ENCODE results near the gene GOLGA6L10. TPM values are rescaled to one million over a fixed set of nuclear protein-coding genes. Genes with fewer than 3 reads are reported as not detected.

Gene GOLGA6L10
- total RNA-seq, 4 donors from 2014 or later, result 0.39 to 1.2 (median 0.85) TPM

DNA sequence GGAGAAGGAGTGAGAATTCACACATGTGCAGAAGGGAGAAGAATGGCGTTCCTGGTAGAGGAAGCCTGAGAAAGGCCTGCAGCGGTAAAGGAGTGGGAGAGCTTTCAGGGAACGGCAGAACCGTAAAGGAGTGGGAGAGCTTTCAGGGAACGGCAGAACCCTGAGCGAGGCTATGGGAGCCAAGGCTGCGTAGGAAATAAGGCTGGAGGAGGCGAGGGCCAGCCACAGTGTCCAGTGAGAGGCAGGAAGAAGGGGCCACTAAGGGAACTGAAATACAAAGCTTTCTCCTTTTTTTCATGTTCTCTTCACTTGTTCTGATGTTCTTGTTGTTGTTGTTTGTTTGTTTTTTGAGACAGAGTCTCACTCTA, 41.6 kb downstream of the GOLGA6L10 start:
- H3K4me3 ChIP-seq (ENCODE audit: low read depth, poor library complexity, severe bottlenecking), result no peak overlapping the region
- intact Hi-C loops (cut with DNase I; ENCODE audit: low total_unique reads), result no loop called here
- WGBS, 2 donors, result 74 to 91% methylated on average over 8 of the region's 8 CpGs
- no peak for DNase-seq (ENCODE audit: low spot score in 2 of 2)
- TF ChIP-seq POLR2A (IDR thresholded peaks at IDR 0.05), result no peak
- TF ChIP-seq, protein P1, sequence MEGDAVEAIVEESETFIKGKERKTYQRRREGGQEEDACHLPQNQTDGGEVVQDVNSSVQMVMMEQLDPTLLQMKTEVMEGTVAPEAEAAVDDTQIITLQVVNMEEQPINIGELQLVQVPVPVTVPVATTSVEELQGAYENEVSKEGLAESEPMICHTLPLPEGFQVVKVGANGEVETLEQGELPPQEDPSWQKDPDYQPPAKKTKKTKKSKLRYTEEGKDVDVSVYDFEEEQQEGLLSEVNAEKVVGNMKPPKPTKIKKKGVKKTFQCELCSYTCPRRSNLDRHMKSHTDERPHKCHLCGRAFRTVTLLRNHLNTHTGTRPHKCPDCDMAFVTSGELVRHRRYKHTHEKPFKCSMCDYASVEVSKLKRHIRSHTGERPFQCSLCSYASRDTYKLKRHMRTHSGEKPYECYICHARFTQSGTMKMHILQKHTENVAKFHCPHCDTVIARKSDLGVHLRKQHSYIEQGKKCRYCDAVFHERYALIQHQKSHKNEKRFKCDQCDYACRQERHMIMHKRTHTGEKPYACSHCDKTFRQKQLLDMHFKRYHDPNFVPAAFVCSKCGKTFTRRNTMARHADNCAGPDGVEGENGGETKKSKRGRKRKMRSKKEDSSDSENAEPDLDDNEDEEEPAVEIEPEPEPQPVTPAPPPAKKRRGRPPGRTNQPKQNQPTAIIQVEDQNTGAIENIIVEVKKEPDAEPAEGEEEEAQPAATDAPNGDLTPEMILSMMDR (IDR thresholded peaks at IDR 0.05), result no peak

DNA sequence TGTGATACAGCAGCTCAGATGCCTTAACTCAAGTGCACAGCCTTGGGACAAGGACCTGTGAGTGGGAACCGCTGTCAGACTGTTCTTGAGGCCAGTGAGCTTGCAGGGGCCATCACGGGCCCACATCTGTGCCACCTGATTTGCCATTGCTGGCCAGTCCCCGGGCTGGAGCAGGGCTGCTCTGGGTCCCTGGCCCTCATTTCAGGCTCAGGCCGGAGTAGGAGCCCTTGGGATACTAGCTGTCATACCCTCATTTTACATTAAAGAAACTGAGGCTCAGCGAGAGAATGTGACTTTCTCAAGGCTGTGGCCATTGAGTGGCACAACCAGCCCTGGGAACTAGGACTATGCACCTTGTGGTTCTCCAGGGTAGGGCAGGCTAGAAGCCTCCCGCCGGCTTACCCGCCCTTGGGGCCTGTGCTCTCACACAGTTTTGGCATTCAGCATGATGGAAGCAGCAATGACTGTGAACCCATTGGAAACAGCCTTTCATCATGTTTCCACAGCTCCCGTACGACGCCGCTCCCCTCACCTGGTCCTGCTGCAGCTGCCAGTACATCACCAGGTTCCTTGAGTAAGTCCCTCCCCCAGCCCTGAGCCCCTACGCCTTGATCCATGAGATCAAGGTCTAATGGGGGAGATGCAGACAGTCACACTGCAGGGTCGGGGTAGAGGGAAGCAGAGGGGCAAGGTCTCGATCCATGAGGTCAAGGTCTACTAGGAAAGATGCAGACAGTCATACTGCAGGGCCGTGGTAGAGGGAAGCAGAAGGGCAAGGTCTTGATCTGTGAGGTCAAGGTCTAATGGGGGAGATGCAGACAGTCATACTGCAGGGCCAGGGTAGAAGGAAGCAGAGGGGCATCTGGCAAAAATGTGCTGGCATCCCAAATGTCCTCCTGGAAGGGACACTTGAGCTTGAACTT, 42.2 kb downstream of the GOLGA6L10 start:
- no peak overlapping the region for H3K4me3 ChIP-seq (ENCODE audit: low read depth, poor library complexity, severe bottlenecking)
- 87 to 92% methylated on average over 16 of the region's 16 CpGs for WGBS, 2 donors
- TF ChIP-seq, protein P1 (IDR thresholded peaks at IDR 0.05), result no peak
- no peak for TF ChIP-seq POLR2A (IDR thresholded peaks at IDR 0.05)
- intact Hi-C loops (cut with DNase I; ENCODE audit: low total_unique reads), result no loop called here
- DNase-seq (ENCODE audit: low spot score in 2 of 2), result no peak

DNA sequence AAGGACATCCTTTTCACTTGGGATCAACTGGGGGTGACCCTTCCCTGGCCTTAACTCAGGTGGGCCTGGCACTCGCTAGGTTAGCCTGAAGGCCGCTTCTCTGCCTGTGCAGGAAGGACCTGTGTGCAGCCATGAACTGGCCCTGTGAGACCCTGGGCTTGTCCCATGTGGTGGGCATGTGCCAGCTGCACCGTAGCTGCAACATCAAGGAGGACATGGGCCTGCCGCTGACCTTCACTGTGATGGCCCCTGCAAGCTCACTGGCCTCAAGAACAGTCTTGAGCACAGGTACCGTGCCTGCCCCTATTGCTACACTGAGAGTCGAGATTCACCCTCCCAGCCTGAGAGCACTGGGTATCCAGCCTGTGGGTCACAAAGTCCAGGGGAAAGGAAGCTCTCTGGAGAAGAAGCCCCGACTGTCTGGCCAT, 43.6 kb downstream of the GOLGA6L10 start:
- no peak for DNase-seq (ENCODE audit: low spot score in 2 of 2)
- 89 to 93% methylated on average over 3 to 7 of the region's 7 CpGs for WGBS, 2 donors
- TF ChIP-seq POLR2A (IDR thresholded peaks at IDR 0.05), result no peak
- TF ChIP-seq, protein P1 (IDR thresholded peaks at IDR 0.05), result no peak

DNA sequence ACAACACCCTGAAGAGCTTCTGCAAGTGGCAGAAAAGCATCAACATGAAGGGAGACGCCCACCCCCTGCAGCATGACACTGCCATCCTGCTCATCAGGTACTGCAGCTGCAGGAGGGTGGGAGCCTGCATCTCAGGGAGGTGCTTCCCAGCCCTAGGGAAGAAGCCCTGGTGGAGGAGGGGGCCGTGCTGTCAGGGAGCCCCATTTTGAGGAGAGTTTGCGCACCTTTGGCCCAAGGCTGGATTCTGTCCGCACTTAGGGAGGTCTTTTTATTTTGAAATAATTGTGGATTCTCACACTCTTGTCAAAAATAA, 44.5 kb downstream of the GOLGA6L10 start:
- WGBS, 2 donors, result 86 to 88% methylated on average over 4 of the region's 4 CpGs
- H3K4me3 ChIP-seq (ENCODE audit: low read depth, poor library complexity, severe bottlenecking), result no peak overlapping the region
- DNase-seq (ENCODE audit: low spot score in 2 of 2), result no peak
- TF ChIP-seq, protein P1 (IDR thresholded peaks at IDR 0.05), result no peak
- TF ChIP-seq POLR2A (IDR thresholded peaks at IDR 0.05), result no peak
- intact Hi-C loops (cut with DNase I; ENCODE audit: low total_unique reads), result no loop called here

More for the DNA sequence above, 43.6 kb downstream of the GOLGA6L10 start:
- intact Hi-C loops (cut with DNase I; ENCODE audit: low total_unique reads), result no loop called here
- no peak overlapping the region for H3K4me3 ChIP-seq (ENCODE audit: low read depth, poor library complexity, severe bottlenecking)

DNA sequence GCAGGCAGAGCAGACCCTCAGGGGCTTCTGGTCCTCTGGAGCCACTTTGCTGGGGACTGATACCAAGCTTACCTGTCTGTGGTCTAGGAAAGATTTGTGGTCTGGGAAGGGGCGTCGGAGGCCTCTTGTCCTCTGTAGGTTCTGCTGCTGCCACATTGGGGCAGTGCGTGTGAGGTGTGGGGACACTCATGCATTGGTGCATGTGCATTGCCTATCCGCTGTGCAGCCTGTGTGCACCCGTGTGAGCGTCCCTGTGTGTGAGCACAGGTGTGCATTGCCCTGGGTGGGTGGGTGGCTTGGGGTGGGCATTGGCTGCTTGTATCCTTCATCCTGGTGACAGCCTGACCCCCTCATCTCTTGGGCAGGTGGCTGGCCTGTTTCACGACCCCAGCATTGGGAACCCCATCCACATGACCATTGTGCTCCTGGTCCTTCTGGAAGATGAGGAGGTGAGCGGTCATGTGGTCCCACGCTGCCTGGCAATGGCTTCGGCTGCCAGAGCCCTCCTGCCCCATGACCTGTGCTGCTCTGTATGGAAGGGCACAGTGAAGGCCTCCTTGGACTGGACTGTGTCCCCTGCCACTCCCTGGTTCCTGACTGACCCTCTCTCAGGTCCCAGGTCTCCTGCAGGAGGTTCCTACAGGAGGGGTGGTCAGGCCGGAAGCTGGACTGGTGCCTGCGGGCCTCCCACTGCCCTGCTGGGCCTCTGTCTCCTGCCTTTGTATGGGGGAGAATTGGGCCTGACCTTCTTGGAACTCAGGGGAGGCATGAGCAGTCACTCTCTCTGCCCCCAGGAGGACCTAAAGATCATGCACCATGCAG, 45.1 kb downstream of the GOLGA6L10 start:
- no peak overlapping the region for H3K4me3 ChIP-seq (ENCODE audit: low read depth, poor library complexity, severe bottlenecking)
- intact Hi-C loops (cut with DNase I; ENCODE audit: low total_unique reads), result no loop called here
- WGBS, 2 donors, result 92 to 97% methylated on average over 12 of the region's 12 CpGs
- no peak for TF ChIP-seq POLR2A (IDR thresholded peaks at IDR 0.05)
- TF ChIP-seq, protein P1 (IDR thresholded peaks at IDR 0.05), result no peak
- DNase-seq (ENCODE audit: low spot score in 2 of 2), result no peak
